Measurements from ENCODE around the gene RGS7.
"Not testable (repeated sequence)": the region's sequence is repeated elsewhere in the genome, so short reads cannot be mapped to it uniquely, and the experiment has no call there.

DNA sequence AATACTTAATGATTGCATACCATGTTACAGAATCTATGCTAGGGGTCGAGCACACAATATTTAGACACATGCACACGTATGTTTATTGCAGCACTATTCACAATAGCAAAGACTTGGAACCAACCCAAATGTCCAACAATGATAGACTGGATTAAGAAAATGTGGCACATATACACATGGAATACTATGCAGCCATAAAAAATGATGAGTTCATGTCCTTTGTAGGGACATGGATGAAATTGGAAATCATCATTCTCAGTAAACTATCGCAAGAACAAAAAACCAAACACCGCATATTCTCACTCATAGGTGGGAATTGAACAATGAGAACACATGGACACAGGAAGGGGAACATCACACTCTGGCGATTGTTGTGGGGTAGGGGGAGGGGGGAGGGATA, 191.7 kb downstream of the RGS7 start:
- TF ChIP-seq POLR2A (IDR thresholded peaks at IDR 0.05; ENCODE audit: low read length); RCOR1 (IDR thresholded peaks at IDR 0.05; ENCODE audit: low read depth, low read length); BHLHE40 (IDR thresholded peaks at IDR 0.05; ENCODE audit: low read depth, low read length); ZC3H11A (IDR thresholded peaks at IDR 0.05): not testable (repeated sequence)
- TF ChIP-seq, protein P1, sequence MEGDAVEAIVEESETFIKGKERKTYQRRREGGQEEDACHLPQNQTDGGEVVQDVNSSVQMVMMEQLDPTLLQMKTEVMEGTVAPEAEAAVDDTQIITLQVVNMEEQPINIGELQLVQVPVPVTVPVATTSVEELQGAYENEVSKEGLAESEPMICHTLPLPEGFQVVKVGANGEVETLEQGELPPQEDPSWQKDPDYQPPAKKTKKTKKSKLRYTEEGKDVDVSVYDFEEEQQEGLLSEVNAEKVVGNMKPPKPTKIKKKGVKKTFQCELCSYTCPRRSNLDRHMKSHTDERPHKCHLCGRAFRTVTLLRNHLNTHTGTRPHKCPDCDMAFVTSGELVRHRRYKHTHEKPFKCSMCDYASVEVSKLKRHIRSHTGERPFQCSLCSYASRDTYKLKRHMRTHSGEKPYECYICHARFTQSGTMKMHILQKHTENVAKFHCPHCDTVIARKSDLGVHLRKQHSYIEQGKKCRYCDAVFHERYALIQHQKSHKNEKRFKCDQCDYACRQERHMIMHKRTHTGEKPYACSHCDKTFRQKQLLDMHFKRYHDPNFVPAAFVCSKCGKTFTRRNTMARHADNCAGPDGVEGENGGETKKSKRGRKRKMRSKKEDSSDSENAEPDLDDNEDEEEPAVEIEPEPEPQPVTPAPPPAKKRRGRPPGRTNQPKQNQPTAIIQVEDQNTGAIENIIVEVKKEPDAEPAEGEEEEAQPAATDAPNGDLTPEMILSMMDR (IDR thresholded peaks at IDR 0.05) = not testable (repeated sequence)
